ENCODE results near the gene PRM1. TPM values are rescaled to one million over a fixed set of nuclear protein-coding genes. Genes with fewer than 3 reads are reported as not detected.

PRM1 gene
- total RNA-seq, 2 donors from 2014 or later, result not detected

GRCh38 chr16:11264155-11264832, 16.8 kb downstream of the PRM1 start:
- no peak overlapping the region for H3K4me3 Mint-ChIP-seq
- no peak overlapping the region for H3K27ac Mint-ChIP-seq

DNA sequence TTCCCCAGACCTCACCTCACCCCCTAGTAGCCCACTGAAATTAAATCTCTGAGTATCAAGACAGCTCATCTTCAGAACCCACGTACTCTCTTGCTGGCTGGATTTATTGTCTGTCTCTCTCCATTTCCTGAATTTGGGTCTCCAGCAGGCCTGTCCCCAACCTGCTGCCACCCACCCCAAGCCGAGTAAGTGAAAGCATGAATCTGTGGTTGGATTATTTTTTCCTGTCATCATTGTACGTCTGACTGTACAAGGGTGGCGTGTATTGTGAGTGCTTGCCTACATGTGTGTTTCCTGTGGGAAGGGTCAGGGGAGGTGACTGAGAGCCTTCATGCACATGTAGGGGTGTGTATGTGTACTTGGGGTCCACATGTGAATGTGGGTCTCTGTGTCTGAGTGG, 17.4 kb downstream of the PRM1 start:
- no peaks in the 10 kb centered on the region for H3K36me3 ChIP-seq (ENCODE audit: control insufficient read depth, insufficient read depth, low read length)
- no peaks in the 10 kb centered on the region for H3K27me3 ChIP-seq (ENCODE audit: control insufficient read depth, insufficient read depth, low read length, poor library complexity, severe bottlenecking)
- DNase-seq, result no peak
- Mint-ChIP-seq H3K4me3 (no peak overlapping the region), H3K27me3 (ENCODE audit: insufficient read depth) (peaks cover 6% of the 10 kb centered on the region), H3K36me3 (ENCODE audit: low read depth) (no peaks in the 10 kb centered on the region), H3K4me1 (no peaks in the 10 kb centered on the region), H3K27ac (no peak overlapping the region), H3K9me3 (no peaks in the 10 kb centered on the region)
- H3K9me3 ChIP-seq (ENCODE audit: control insufficient read depth, low read length), result no peaks in the 10 kb centered on the region
- H3K9ac ChIP-seq (ENCODE audit: extremely low read depth, low read length, poor library complexity, severe bottlenecking), result no peak overlapping the region
- no peak overlapping the region for H3K4me3 ChIP-seq (ENCODE audit: low read length)
- WGBS, 2 experiments (ENCODE audit: insufficient coverage in 1 of 2, insufficient read length in 1 of 2), result 87 to 89% methylated on average over 2 to 4 of the region's 4 CpGs
- H3K27ac ChIP-seq (ENCODE audit: low read depth, low read length), result no peak overlapping the region
- TF ChIP-seq, protein P1, sequence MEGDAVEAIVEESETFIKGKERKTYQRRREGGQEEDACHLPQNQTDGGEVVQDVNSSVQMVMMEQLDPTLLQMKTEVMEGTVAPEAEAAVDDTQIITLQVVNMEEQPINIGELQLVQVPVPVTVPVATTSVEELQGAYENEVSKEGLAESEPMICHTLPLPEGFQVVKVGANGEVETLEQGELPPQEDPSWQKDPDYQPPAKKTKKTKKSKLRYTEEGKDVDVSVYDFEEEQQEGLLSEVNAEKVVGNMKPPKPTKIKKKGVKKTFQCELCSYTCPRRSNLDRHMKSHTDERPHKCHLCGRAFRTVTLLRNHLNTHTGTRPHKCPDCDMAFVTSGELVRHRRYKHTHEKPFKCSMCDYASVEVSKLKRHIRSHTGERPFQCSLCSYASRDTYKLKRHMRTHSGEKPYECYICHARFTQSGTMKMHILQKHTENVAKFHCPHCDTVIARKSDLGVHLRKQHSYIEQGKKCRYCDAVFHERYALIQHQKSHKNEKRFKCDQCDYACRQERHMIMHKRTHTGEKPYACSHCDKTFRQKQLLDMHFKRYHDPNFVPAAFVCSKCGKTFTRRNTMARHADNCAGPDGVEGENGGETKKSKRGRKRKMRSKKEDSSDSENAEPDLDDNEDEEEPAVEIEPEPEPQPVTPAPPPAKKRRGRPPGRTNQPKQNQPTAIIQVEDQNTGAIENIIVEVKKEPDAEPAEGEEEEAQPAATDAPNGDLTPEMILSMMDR (conservative IDR thresholded peaks at IDR 0.05), result no peak
- no peaks in the 10 kb centered on the region for H3K4me1 ChIP-seq (ENCODE audit: control insufficient read depth, insufficient read depth, low read length)

More at GRCh38 chr16:11264155-11264832, 16.8 kb downstream of the PRM1 start:
- no peak overlapping the region for H3K27ac ChIP-seq (ENCODE audit: low read depth, low read length)
- H3K9ac ChIP-seq (ENCODE audit: extremely low read depth, low read length, poor library complexity, severe bottlenecking), result no peak overlapping the region
- no peaks in the 10 kb centered on the region for H3K9me3 ChIP-seq (ENCODE audit: control insufficient read depth, low read length)
- H3K36me3 ChIP-seq (ENCODE audit: control insufficient read depth, insufficient read depth, low read length), result no peaks in the 10 kb centered on the region
- TF ChIP-seq, protein P1 (conservative IDR thresholded peaks at IDR 0.05), result no peak
- H3K4me3 ChIP-seq (ENCODE audit: low read length), result no peak overlapping the region
- 85 to 100% methylated on average over 1 to 9 of the region's 9 CpGs for WGBS, 2 experiments (ENCODE audit: insufficient coverage in 1 of 2, insufficient read length in 1 of 2)
- H3K27me3 ChIP-seq (ENCODE audit: control insufficient read depth, insufficient read depth, low read length, poor library complexity, severe bottlenecking), result no peaks in the 10 kb centered on the region
- Mint-ChIP-seq H3K4me1 (no peaks in the 10 kb centered on the region), H3K9me3 (no peaks in the 10 kb centered on the region), H3K36me3 (ENCODE audit: low read depth) (no peaks in the 10 kb centered on the region), H3K27me3 (ENCODE audit: insufficient read depth) (peaks cover 6% of the 10 kb centered on the region)
- no peak for DNase-seq
- no peaks in the 10 kb centered on the region for H3K4me1 ChIP-seq (ENCODE audit: control insufficient read depth, insufficient read depth, low read length)

GRCh38 chr16:11262915-11263314, 18.2 kb downstream of the PRM1 start:
- no peaks in the 10 kb centered on the region for H3K27me3 ChIP-seq (ENCODE audit: control insufficient read depth, insufficient read depth, low read length, poor library complexity, severe bottlenecking)
- H3K36me3 ChIP-seq (ENCODE audit: control insufficient read depth, insufficient read depth, low read length), result no peaks in the 10 kb centered on the region
- no peak overlapping the region for H3K4me3 ChIP-seq (ENCODE audit: low read length)
- DNase-seq, result no peak
- no peaks in the 10 kb centered on the region for H3K9me3 ChIP-seq (ENCODE audit: control insufficient read depth, low read length)
- no peak overlapping the region for H3K9ac ChIP-seq (ENCODE audit: extremely low read depth, low read length, poor library complexity, severe bottlenecking)
- H3K27ac ChIP-seq (ENCODE audit: low read depth, low read length), result no peak overlapping the region
- H3K27ac Mint-ChIP-seq, result no peak overlapping the region
- no peak overlapping the region for H3K4me3 Mint-ChIP-seq
- no peaks in the 10 kb centered on the region for H3K9me3 Mint-ChIP-seq
- WGBS, 2 experiments (ENCODE audit: insufficient coverage in 1 of 2, insufficient read length in 1 of 2), result 89 to 93% methylated on average over 7 to 8 of the region's 8 CpGs
- TF ChIP-seq, protein P1 (conservative IDR thresholded peaks at IDR 0.05), result no peak
- peaks cover 6% of the 10 kb centered on the region for H3K27me3 Mint-ChIP-seq (ENCODE audit: insufficient read depth)
- H3K36me3 Mint-ChIP-seq (ENCODE audit: low read depth), result no peaks in the 10 kb centered on the region
- no peaks in the 10 kb centered on the region for H3K4me1 ChIP-seq (ENCODE audit: control insufficient read depth, insufficient read depth, low read length)
- no peaks in the 10 kb centered on the region for H3K4me1 Mint-ChIP-seq
